Measurements from ENCODE around the gene IGSF23. TPM values are rescaled to one million over a fixed set of nuclear protein-coding genes. Genes with fewer than 3 reads are reported as not detected.

IGSF23 gene
- total and polyA plus RNA-seq, 2 of the 13 experiments (the other 11 are each of a cell fraction or from before 2014, with no cell fraction given), result 2.3 to 8.8 TPM

GRCh38 chr19:44636439-44637389, 23.4 kb downstream of the IGSF23 start (continued):
- no peak; the same call in 1 of the 2 replicates for TF ChIP-seq FOXO1 (CRISPR knock-in tag; IDR thresholded peaks at IDR 0.05)
- no peak for TF ChIP-seq STAT5B (CRISPR knock-in tag; IDR thresholded peaks at IDR 0.05)
- TF ChIP-seq ZFYVE20 (CRISPR knock-in tag; IDR thresholded peaks at IDR 0.05; ENCODE audit: borderline replicate concordance, low read depth), result no peak
- no peak for TF ChIP-seq ZBTB21 (CRISPR knock-in tag; IDR thresholded peaks at IDR 0.05)

GRCh38 chr19:44637390-44637764, 24.0 kb downstream of the IGSF23 start:
- no TSS peak for BruUV-seq (replicated peaks)
- peaks cover 75% of the 10 kb centered on the region for H3K4me1 ChIP-seq (ENCODE audit: insufficient read depth, low read length)
- H3K79me2 ChIP-seq (ENCODE audit: insufficient read depth, low read length), result no peaks in the 10 kb centered on the region
- H3K4me2 ChIP-seq (ENCODE audit: low read depth, low read length), result peak overlapping the region; percentile 53
- in situ Hi-C loops (cut with HindIII; ENCODE audit: extremely low pct_ligation_motif_present, low pct_unique_long_range_greater_than_20kb) (no loop called here), intact Hi-C loops (cut with micrococcal nuclease; ENCODE audit: unreplicated experiment) (loop anchor here (2.0 kb wide), 1 partner anchor 25 kb away; the partner anchor contains the start of gene IGSF23)
- H3K27ac ChIP-seq (ENCODE audit: extremely low read length, insufficient read depth, low read length), result peak overlapping the region; percentile 72
- no peak overlapping the region for H2AFZ ChIP-seq (ENCODE audit: low read length)
- no peaks in the 10 kb centered on the region for H3K27me3 ChIP-seq (ENCODE audit: control insufficient read depth in 1 of 2, insufficient read depth in 2 of 2, low read length in 2 of 2)
- peaks cover 0 to 3% of the 10 kb centered on the region in 2 experiments; a peak in 1 of 5 replicates for H3K36me3 ChIP-seq (replicated peaks in 1 of 2; ENCODE audit: control insufficient read depth in 1 of 2, insufficient read depth in 2 of 2, low read length in 2 of 2)
- WGBS (ENCODE audit: low lambda C conversion rate), result 84% methylated on average over 5 of the region's 5 CpGs
- H3K4me3 ChIP-seq (replicated peaks in 1 of 3; ENCODE audit: insufficient read depth in 1 of 3, low read depth in 2 of 3, low read length in 3 of 3), result no peak overlapping the region
- DNase-seq (ENCODE audit: low spot score), result no peak
- CTCF ChIA-PET (ENCODE audit: low intra/inter-chr PET ratio, low total read pairs), result no interaction called here
- no peaks in the 10 kb centered on the region for H3K9me3 ChIP-seq (ENCODE audit: low read length)
- no peaks in the 10 kb centered on the region for H4K20me1 ChIP-seq (ENCODE audit: insufficient read depth, low read length)
- FAIRE-seq, result no peak
- POLR2A ChIA-PET, result interaction anchor here (1.6 to 3.0 kb wide), 3 partner anchors 22 to 107 kb away, joined by 4 to 68 read pairs (median 8); partner anchors contain the start of gene IGSF23
- no peak for ATAC-seq
- no peak overlapping the region for H3K9ac ChIP-seq (ENCODE audit: insufficient read depth, low read depth, low read length)
- TF ChIP-seq ZNF687 (CRISPR knock-in tag; IDR thresholded peaks at IDR 0.05) (0 out of 2 replicates have a peak, but pooled peaks have one; percentile 45), ZNF567 (CRISPR knock-in tag; IDR thresholded peaks at IDR 0.05; ENCODE audit: borderline replicate concordance) (0 out of 2 replicates have a peak, but pooled peaks have one; percentile 3), ZNF501 (CRISPR knock-in tag; IDR thresholded peaks at IDR 0.05) (peak; percentile 18; the same call in 1 of the 2 replicates), FOXO4 (CRISPR knock-in tag; conservative IDR thresholded peaks at IDR 0.05) (0 out of 2 replicates have a peak, but pooled peaks have one; percentile 68), ZNF710 (CRISPR knock-in tag; IDR thresholded peaks at IDR 0.05; ENCODE audit: borderline replicate concordance) (0 out of 2 replicates have a peak, but pooled peaks have one; percentile 1), KDM2A (CRISPR knock-in tag; IDR thresholded peaks at IDR 0.05; ENCODE audit: borderline replicate concordance, low read depth) (no peak), ZNF121 (CRISPR knock-in tag; IDR thresholded peaks at IDR 0.05) (0 out of 2 replicates have a peak, but pooled peaks have one; percentile 3), RELA (CRISPR knock-in tag; IDR thresholded peaks at IDR 0.05) (no peak), ZNF317 (CRISPR knock-in tag; IDR thresholded peaks at IDR 0.05) (0 out of 2 replicates have a peak, but pooled peaks have one; percentile 4)
